Right lobe of liver (tissue), 6 donors: ENCODE results near the gene ANO2. TPM values are rescaled to one million over a fixed set of nuclear protein-coding genes. Genes with fewer than 3 reads are reported as not detected.

Source experiments
- ATAC-seq, 4 donors: fragments of 200-7000 bp; cut with Tn5 transposase; one replicate each; pipeline ENCODE4 v1.9.1; 2020; ENCODE audit warnings: mild to moderate bottlenecking in 4 of 4, moderate library complexity in 4 of 4
- DNase-seq, 3 donors: peaks; one replicate each; pipeline ENCODE4 v3.0.0-alpha.2; 2020
- H3K27ac ChIP-seq, 3 donors: fragments of 200-600 bp; one replicate each; pipeline ENCODE4 v1.8.0; 2022
- H3K27me3 ChIP-seq, 2 donors: fragments of 200-600 bp; one replicate each; pipeline ENCODE4 v1.8.0; 2022
- H3K36me3 ChIP-seq, 4 donors: fragments of 200-600 bp; sonication (generic) in 1 of 4; one replicate each; pipeline versions ENCODE4 v1.5.1 to v1.8.0; 2017 to 2022; ENCODE audit warnings: control low read depth in 1 of 4
- H3K4me1 ChIP-seq, 4 donors: fragments of 200-600 bp; sonication (generic) in 1 of 4; one replicate each; pipeline versions ENCODE4 v1.5.1 to v1.8.0; 2017 to 2022; ENCODE audit warnings: control low read depth in 1 of 4
- H3K4me3 ChIP-seq, 3 donors: fragments of 200-600 bp; one replicate each; pipeline ENCODE4 v1.8.0; 2022
- H3K9me3 ChIP-seq, 4 donors: fragments of 200-600 bp; sonication (generic) in 1 of 4; one replicate each; pipeline versions ENCODE4 v1.5.1 to v1.8.0; 2017 to 2022; ENCODE audit warnings: control low read depth in 1 of 4
- POLR2A ChIP-seq: fragments of 450-650 bp; IDR thresholded peaks from one replicate; pipeline ENCODE4 v1.6.1; 2017; ENCODE audit warnings: antibody characterized with exemption, mild to moderate bottlenecking
- WGBS: methylation state at CpG from one replicate; pipeline ENCODE4 v1.1.6; 2018; ENCODE audit warnings: low coverage, low lambda C conversion rate; ENCODE audit not compliant: insufficient coverage; ENCODE audit errors: missing lambda C conversion rate; 5-methylcytosine and 5-hydroxymethylcytosine counted together
- intact Hi-C, 2 donors: fragments of 100-400 bp; cut with DNase I; formaldehyde crosslinking; loops; one replicate each; pipeline versions ENCODE4 v1.11.2 to v1.14.1; 2022
- total RNA-seq, 6 experiments: library from RNA; depleted of rRNA in 2 of 6; stranded (reverse); fragments of >200 nt in 2 of 6; fragmentation: NEBNext Ultra II Directional in 3 of 6; extraction: Animal tissue kit (Norgen Biotek cat#: 25700) in 3 of 6; gene quantifications; one replicate each; pipeline versions ENCODE4 v1.1.0 to v1.2.4, GENCODE V29; 2016 to 2023
- TF ChIP-seq, protein P1 (sequence below), 4 donors: fragments of 200-600 bp in 3 of 4; fragments of 450-650 bp in 1 of 4; IDR thresholded peaks; one replicate each; pipeline versions ENCODE4 v1.5.1 to v1.8.0; 2016 to 2022; ENCODE audit warnings: antibody characterized with exemption in 4 of 4, mild to moderate bottlenecking in 2 of 4
- donor health status: DM: no; HTN: yes; CAD: no.
- donor health status: DM: no; HTN: no; CAD: no.
- donor health status: DM: no; HTN: no; CAD: no.
- donor health status: DM: no; HTN: yes; CAD: no.
- donor health status: DM: no; HTN: yes; CAD: no.

Gene ANO2
- total RNA-seq, 6 experiments from 2014 or later: 0.06 to 0.89 (median 0.32) TPM; not detected in 1

DNA sequence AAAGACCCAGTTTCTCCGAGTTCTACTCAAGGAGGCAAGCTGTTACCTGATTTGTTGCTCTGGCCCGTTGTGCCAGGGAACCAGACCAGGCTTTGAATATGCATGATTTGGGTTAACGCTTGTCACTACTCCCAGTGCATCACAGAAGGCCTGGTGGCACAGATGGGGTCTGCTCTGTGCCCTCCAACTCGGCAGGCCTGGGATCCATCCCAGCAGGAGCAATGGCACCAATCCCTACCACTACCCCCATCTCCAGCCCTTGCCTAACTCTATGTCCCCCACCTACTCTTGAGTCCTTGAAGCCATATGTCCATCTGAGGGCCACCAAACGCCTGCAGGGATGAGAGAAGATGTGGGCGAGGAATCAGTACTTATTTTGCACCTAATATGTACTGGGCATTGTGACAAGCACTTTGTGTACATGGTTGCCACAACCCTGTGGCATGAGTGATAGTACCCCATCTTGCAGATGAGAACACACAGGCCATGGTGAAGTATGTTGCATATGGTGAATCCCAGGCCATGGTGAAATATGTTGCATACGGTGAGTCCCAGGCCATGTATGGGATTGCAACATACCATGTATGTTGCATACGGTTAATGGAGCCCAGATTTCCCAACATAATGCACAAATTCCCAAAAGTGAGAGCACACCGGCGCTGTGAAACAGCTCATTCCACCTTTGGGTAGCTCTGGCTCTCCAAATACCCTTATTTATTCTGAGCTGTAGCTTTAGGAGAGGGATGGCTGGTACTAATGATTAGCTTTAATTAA, 410.4 kb downstream of the ANO2 start:
- H3K27me3 ChIP-seq: no peaks in the 10 kb centered on the region
- H3K4me1 ChIP-seq: no peaks in the 10 kb centered on the region
- no peaks in the 10 kb centered on the region for H3K9me3 ChIP-seq
- no peaks in the 10 kb centered on the region for H3K36me3 ChIP-seq
- no peak overlapping the region for H3K27ac ChIP-seq
- ATAC-seq (no peak), DNase-seq (no peak)
- TF ChIP-seq POLR2A: no peak
- TF ChIP-seq, protein P1, sequence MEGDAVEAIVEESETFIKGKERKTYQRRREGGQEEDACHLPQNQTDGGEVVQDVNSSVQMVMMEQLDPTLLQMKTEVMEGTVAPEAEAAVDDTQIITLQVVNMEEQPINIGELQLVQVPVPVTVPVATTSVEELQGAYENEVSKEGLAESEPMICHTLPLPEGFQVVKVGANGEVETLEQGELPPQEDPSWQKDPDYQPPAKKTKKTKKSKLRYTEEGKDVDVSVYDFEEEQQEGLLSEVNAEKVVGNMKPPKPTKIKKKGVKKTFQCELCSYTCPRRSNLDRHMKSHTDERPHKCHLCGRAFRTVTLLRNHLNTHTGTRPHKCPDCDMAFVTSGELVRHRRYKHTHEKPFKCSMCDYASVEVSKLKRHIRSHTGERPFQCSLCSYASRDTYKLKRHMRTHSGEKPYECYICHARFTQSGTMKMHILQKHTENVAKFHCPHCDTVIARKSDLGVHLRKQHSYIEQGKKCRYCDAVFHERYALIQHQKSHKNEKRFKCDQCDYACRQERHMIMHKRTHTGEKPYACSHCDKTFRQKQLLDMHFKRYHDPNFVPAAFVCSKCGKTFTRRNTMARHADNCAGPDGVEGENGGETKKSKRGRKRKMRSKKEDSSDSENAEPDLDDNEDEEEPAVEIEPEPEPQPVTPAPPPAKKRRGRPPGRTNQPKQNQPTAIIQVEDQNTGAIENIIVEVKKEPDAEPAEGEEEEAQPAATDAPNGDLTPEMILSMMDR (IDR thresholded peaks at IDR 0.05): no peak
- intact Hi-C loops: no loop called here
- no peak overlapping the region for H3K4me3 ChIP-seq
- 72% methylated on average over 6 of the region's 10 CpGs for WGBS

DNA sequence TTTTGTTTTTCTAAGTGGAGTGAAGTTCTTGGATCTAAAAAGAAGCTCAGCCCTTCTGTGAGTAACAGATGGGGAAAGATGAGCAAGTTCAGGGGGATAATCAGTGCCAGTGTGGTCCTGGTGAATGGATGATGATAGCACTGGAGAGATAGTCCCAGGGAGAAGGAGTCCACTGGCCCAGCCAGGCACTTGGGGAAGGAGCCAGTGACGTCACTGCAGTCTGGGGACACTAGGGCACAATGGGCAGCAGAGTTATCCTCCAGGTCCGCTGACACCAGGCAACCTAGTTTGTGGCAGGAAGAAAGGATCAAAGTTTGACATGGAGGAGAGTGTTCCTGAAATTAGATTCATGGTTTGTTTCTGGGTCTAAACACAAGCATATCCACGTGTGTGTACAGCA, 411.7 kb downstream of the ANO2 start:
- TF ChIP-seq, protein P1 (IDR thresholded peaks at IDR 0.05): no peak
- TF ChIP-seq POLR2A: no peak
- Histone ChIP-seq H3K4me1 (no peaks in the 10 kb centered on the region), H3K27ac (no peak overlapping the region), H3K36me3 (no peaks in the 10 kb centered on the region), H3K27me3 (no peaks in the 10 kb centered on the region), H3K9me3 (no peaks in the 10 kb centered on the region), H3K4me3 (no peak overlapping the region)
- intact Hi-C loops: no loop called here
- WGBS: 31% methylated on average over 2 of the region's 3 CpGs
- no peak for DNase-seq
- ATAC-seq: no peak

DNA sequence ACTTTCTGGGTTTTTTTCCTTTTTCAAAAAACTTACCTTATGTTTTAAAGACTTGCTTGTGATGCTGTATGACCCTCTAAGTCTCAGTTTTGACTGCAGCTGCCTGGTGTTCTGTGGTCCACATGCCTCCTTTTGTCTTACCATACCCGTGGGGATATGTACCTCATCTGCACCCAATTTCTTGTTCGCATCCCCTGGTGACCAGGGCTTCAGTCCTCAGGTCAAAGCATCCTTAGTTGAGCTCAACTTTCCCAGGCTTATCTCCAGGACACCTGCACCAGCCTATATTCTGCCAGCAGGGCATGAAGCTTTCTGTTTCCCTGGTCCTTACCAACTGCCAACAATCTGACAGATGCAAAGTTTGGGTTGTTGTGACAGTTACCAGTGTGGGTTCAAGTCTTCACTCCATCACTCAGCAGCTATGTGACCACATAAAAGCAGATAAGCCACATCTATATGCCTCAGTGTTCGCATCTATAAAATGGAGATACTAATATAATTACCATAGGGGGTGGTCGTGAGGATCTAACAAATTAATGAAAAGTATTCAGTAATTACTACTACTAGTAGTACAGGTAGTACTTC, 419.2 kb downstream of the ANO2 start:
- WGBS: 82% methylated on average over 4 of the region's 4 CpGs
- TF ChIP-seq, protein P1 (IDR thresholded peaks at IDR 0.05): no peak
- TF ChIP-seq POLR2A: no peak
- H3K4me1 ChIP-seq: no peaks in the 10 kb centered on the region
- H3K27me3 ChIP-seq: no peaks in the 10 kb centered on the region
- H3K4me3 ChIP-seq: no peak overlapping the region
- no peak for DNase-seq
- ATAC-seq: no peak
- intact Hi-C loops: no loop called here
- H3K9me3 ChIP-seq: no peaks in the 10 kb centered on the region
- no peaks in the 10 kb centered on the region for H3K36me3 ChIP-seq
- no peak overlapping the region for H3K27ac ChIP-seq

DNA sequence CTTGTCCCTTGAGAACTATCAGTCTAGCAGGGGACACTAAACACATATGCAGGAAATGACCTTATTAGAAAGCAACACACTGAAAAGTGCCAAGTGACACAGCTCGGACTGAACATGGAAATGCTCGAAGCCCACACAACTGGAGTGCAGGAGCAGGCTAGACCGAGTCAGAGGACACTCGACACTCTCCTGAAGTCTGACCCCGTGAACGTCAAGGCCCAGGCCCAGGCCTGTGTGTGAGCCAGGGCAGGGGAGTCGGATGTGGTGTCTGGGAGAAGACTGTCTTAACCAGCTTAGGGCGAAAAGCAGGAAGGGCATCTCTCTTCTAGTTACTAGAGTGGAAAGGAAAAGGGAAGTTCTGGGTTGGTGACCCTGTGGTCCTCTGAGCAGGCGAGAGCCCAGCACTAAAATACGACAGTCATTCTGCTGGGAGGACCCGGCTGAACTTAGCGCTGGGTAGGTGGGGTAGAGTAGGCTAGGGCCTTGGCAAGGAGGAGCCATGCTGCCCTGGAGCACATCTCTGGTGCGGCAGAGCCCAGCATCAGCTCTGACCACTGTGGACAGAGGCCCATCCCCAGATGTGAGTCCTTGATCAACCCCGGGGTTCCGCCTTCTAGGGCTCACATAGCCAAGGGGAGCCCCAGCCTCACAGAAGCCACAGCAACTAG, 420.2 kb downstream of the ANO2 start:
- 69% methylated on average over 8 of the region's 15 CpGs for WGBS
- TF ChIP-seq, protein P1 (IDR thresholded peaks at IDR 0.05): no peak
- TF ChIP-seq POLR2A: no peak
- Histone ChIP-seq H3K36me3 (no peaks in the 10 kb centered on the region), H3K4me3 (no peak overlapping the region), H3K4me1 (no peaks in the 10 kb centered on the region), H3K27ac (no peak overlapping the region), H3K27me3 (no peaks in the 10 kb centered on the region), H3K9me3 (no peaks in the 10 kb centered on the region)
- no peak for DNase-seq
- peak in 1 of 4 donors; percentile 42 for ATAC-seq
- intact Hi-C loops: no loop called here
